AG04450 (cell line): ENCODE data around the gene NOP16. TPM values are rescaled to one million over a fixed set of nuclear protein-coding genes. Genes with fewer than 3 reads are reported as not detected.
A peak's percentile ranks its signal among the peaks of the same experiment; 100 is the strongest.

Experiments
- CTCF ChIA-PET: fragments of 300-600, 350-600 bp; formaldehyde crosslinking; extraction: SDS; loops from one replicate; lab custom pipeline; 2022; ENCODE audit warnings: antibody characterized with exemption, inconsistent platforms; lab: Charles Lee
- POLR2A ChIA-PET: fragments of 350-600 bp; formaldehyde crosslinking; extraction: SDS; loops from one replicate; lab custom pipeline; 2021; ENCODE audit warnings: antibody characterized with exemption, inconsistent platforms; lab: Yijun Ruan, JAX
- DNase-seq: peaks from one replicate; pipeline ENCODE4 v3.0.0-alpha.2; 2011; ENCODE audit warnings: low read depth, low spot score
- H3K27ac ChIP-seq: one replicate; pipeline ENCODE4 v1.5.1; 2012; ENCODE audit warnings: low read depth, low read length, control low read depth
- H3K27me3 ChIP-seq: one replicate; pipeline ENCODE4 v1.6.0; 2012; ENCODE audit warnings: low read length; ENCODE audit not compliant: control insufficient read depth, insufficient read depth
- H3K4me3 ChIP-seq: 2 replicates; pipeline ENCODE4 v1.5.1; 2011; ENCODE audit warnings: mild to moderate bottlenecking, low read depth, low read length, control low read depth
- H3K9me3 ChIP-seq: 2 replicates; pipeline ENCODE4 v1.5.1; 2012; ENCODE audit warnings: low read length; ENCODE audit not compliant: control insufficient read depth, insufficient read depth
- CTCF ChIP-seq: IDR thresholded peaks from 2 replicates; pipeline ENCODE4 v1.5.1; 2011; ENCODE audit warnings: low read depth, low read length, control low read depth, inconsistent platforms
- polyA plus RNA-seq: library from polyadenylated mRNA; depleted of rRNA; stranded (reverse); fragments of >200 nt; gene quantifications from 2 replicates; pipeline ENCODE4 v1.2.3, GENCODE V29; 2011

NOP16 gene
- polyA plus RNA-seq, 1 experiment: 29.3 TPM

- no peak overlapping the region for H3K4me3 ChIP-seq
- ChIA-PET POLR2A (no interaction called here), CTCF (interaction anchor here (1.3 to 1.5 kb wide), 2 partner anchors 92 to 626 kb away, joined by 5 to 8 read pairs; partner anchors contain the start of gene FAF2)
- no peaks in the 10 kb centered on the region for H3K27me3 ChIP-seq
- no peak for DNase-seq
- H3K27ac ChIP-seq: no peak overlapping the region
- TF ChIP-seq CTCF: no peak
- H3K9me3 ChIP-seq: peaks cover 2% of the 10 kb centered on the region; the same call in 1 of the 2 replicates
Observed at GRCh38 chr5:176356179-176356566, 32.2 kb downstream of the NOP16 start.

GRCh38 chr5:176355400-176356178 lies 32.8 kb downstream of the NOP16 start:
- no peak overlapping the region for H3K4me3 ChIP-seq
- ChIA-PET CTCF (interaction anchor here (1.3 to 1.5 kb wide), 2 partner anchors 92 to 626 kb away, joined by 5 to 8 read pairs; partner anchors contain the start of gene FAF2), POLR2A (interaction anchor here (0.6 kb wide), 1 partner anchor 25 kb away, joined by 7 read pairs; no protein-coding TSS in a partner anchor)
- no peak for DNase-seq
- TF ChIP-seq CTCF: no peak
- H3K27me3 ChIP-seq: no peaks in the 10 kb centered on the region
- H3K27ac ChIP-seq: no peak overlapping the region
- H3K9me3 ChIP-seq: no peaks in the 10 kb centered on the region

- Histone ChIP-seq H3K9me3 (no peaks in the 10 kb centered on the region), H3K4me3 (no peak overlapping the region), H3K27ac (no peak overlapping the region), H3K27me3 (no peaks in the 10 kb centered on the region)
- no peak for TF ChIP-seq CTCF
- POLR2A ChIA-PET: no interaction called here
- no peak for DNase-seq
- CTCF ChIA-PET: interaction anchor here (1.2 kb wide), 1 partner anchor 94 kb away, joined by 3 read pairs; no protein-coding TSS in a partner anchor
Observed at GRCh38 chr5:176353533-176353932, 34.9 kb downstream of the NOP16 start.

- Histone ChIP-seq H3K4me3 (no peak overlapping the region), H3K9me3 (no peaks in the 10 kb centered on the region), H3K27me3 (no peaks in the 10 kb centered on the region), H3K27ac (peak overlapping the region; percentile 11)
- ChIA-PET POLR2A (interaction anchor here (0.6 kb wide), 1 partner anchor 556 kb away, joined by 4 read pairs; no protein-coding TSS in a partner anchor), CTCF (interaction anchor here (0.6 kb wide), 1 partner anchor 429 kb away, joined by 3 read pairs; no protein-coding TSS in a partner anchor)
- DNase-seq: no peak
- TF ChIP-seq CTCF: no peak
Observed at GRCh38 chr5:176352116-176352878, 36.1 kb downstream of the NOP16 start.
